Measurements from ENCODE around the gene DEFB128.

DNA sequence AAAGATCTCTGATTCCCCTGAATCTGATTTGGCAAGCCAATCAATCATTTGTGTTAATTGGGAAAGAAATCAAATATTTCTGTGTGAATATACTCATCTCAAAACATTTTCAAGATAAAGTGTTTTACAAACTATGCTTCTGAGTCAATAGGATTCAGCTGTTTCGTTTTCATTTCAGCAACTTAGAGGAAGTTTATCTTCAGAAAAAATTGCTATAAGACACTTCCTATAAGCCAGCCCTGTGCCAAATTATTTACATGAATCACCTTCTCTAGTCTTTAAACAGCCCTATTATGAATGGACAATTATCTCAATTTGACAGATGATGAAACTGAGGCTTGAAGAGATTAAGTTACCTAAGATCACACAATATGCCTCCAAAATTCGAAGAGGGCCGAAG is 48.4 kb upstream of the DEFB128 start:
- TF ChIP-seq CTCF (IDR thresholded peaks at IDR 0.05) (no peak), POLR2A (IDR thresholded peaks at IDR 0.05) (no peak)
